H1 (cell line): Measurements from ENCODE around the gene MRPL4. TPM values are rescaled to one million over a fixed set of nuclear protein-coding genes. Genes with fewer than 3 reads are reported as not detected.

ENCODE experiments used
- CREB1 ChIP-seq: IDR thresholded peaks from 2 replicates; pipeline ENCODE4 v1.6.1; 2012; ENCODE audit warnings: inconsistent platforms
- HDAC6 ChIP-seq: IDR thresholded peaks from one replicate; pipeline ENCODE4 v1.7.1; 2012; ENCODE audit warnings: low read depth, mild to moderate bottlenecking, inconsistent platforms, low read length, moderate library complexity
- PHF8 ChIP-seq: fragments of 200-600 bp; sonication (generic); conservative IDR thresholded peaks from 2 replicates; pipeline ENCODE4 v1.7.1; 2012; ENCODE audit warnings: low read depth, mild to moderate bottlenecking, inconsistent platforms, low read length, moderate library complexity
- ZNF274 ChIP-seq: IDR thresholded peaks from 2 replicates; pipeline ENCODE4 v1.7.0; 2012; ENCODE audit warnings: low read length, borderline replicate concordance; ENCODE audit errors: extremely low read depth
- polyA plus RNA-seq, 7 experiments: library from polyadenylated mRNA; depleted of rRNA in 3 of 7; stranded (reverse) in 5 of 7; unstranded in 2 of 7; fragments of >200 nt in 5 of 7; fragments of 200-250 nt in 2 of 7; gene quantifications; 1 replicate in 5 of 7; 2 replicates in 1 of 7; 4 replicates in 1 of 7; pipeline versions ENCODE4 v1.2.1 to v1.2.3, GENCODE V29; 2011 to 2013; ENCODE audit warnings: missing spikeins in 2 of 7, mixed read lengths in 2 of 7
- total RNA-seq: library from RNA; stranded (reverse); fragmentation: NEBNext Ultra II Directional; extraction: Animal tissue kit (Norgen Biotek cat#: 25700); gene quantifications from 2 replicates; pipeline ENCODE4 v1.2.1, GENCODE V29; 2021

The MRPL4 gene
- total and polyA plus RNA-seq, 2 of the 8 experiments (the other 6 are each of a cell fraction or from before 2014, with no cell fraction given) = 82.3 to 187 TPM

DNA sequence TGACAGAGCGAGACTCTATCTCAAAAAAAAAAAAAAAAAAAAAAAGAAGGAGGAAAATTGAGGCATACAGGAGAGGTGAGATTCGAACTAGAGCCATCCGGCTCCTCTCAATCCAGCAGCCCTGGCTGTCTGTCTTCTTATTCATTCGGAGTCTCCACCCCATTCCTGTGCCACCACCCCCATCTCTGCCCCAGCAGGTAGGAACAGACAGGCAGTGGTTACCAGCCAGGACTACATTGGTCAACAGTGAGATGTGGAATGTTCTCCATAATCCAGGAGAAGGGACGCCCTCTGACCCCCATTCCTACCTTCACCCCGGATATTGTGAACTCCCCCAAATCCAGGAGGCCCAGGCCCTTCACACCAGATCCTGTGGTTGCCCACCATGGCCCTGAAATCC is 14.3 kb upstream of the MRPL4 start (continued):
- TF ChIP-seq ZNF274 (no peak), CREB1 (no peak), PHF8 (no peak), HDAC6 (no peak)
